Measurements from ENCODE around the gene LINGO3.
"Not testable (repeated sequence)": the region's sequence is repeated elsewhere in the genome, so short reads cannot be mapped to it uniquely, and the experiment has no call there.

LINGO3 gene

DNA sequence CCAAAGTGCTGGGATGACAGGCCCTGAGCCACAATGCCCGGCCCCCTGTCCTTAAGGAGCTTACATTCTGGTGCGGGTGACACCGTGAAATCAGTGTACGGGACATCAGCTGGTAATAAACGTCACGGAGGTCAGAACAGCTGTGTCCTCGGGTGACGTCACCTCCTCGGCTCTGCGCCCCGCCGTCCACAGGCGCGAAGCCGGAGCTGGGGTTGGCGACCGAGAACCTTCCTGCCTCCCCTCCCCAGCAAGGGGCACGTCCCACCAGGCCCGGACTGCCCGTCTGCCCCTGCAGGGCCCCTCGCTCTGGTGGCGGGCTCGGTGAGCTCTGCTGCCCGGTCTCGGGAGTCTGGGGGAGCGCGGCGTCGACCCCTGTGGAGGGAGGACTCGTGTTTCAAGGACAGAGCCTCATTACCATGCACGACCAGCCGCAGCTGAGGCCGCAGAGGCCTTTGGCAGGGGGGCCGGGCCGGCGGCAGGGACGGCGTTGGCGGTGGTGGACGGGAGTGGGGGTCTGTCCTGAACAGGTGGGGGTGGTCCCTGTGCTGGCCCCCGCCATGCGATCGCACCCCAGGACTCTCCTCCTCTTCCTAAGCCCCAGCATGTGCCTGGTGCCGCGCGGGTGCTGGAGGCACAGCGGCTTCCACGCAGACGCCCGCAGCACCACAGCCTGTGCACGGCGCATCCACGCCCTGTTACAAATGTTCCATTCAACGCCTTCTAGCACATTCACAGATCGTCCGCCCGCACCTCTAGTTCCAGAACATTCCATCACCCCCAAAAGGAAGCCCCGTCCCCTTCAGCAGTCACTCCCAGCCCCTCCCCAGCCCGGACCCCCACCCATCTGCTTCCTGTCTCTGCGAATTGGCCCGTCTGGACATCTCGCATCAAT lies 5.4 kb downstream of the LINGO3 start:
- no peak for FAIRE-seq

DNA sequence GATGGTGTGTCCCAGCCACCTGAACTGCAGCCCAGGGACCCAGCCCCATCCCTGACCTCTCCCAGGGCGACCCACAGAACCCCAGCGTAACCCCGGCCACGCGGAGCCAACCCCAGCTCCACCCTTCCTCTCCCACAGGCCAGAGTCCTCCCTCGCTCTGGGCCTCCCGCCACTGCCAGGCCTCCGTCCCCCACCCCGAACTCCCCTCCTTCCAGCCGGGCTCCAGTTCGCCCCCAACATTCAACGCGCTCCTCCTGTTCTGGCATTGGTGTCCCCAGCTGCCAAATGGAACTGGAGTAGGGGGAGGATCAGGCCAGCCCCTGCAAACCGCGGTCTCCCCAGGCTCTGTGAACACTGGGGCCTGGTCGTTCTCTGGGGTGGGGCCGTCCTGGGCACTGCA lies 7.4 kb downstream of the LINGO3 start:
- FAIRE-seq, result no peak

DNA sequence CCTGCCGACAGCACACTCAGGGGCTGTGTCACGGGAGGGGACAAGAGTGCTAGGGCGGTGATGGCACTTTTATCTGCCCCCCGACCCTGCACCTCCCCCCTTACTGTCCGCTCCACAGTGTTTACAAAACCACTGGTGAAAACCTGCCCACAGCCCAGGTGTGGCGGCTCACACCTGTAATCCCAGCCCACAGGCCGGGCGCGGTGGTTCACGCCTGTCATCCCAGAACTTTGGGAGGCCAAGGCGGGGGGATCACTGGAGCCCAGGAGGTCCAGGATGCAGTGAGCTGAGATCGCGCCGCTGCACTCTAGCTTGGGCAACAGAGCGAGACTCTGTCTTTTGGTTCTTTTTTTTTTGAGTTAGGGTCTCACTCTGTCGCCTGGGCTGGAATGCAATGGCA lies 11.8 kb downstream of the LINGO3 start:
- no peak for FAIRE-seq

DNA sequence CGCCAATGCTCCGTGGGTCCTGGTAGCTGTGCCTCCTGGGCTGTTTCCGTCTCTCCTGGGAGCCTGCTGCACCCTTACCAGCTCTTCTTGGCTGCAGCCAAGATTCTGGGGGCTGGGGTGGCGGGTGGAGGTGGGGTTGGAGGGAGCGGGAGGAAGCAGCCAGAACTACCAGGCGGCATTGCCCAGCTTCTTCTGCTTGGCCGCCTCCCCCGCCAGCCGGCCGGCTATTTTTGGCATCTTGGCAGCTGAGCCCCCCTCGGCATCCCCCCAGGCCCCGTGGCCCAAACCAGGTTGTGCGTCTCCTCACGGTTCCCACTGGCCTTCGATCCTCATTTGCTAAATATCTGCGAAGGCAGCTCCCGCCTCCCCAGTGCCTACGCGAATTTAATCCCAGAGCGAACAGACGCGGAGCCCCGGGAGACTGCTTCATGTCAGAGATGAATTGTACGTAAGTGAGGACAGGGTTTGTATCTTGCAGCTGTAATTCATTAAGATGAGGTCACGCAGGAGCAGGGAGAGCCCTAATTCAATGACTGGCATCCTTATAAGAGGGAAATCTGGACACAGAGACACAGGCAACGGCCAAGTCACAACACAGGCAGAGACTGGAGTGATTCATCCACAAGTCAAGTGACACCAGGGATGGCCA lies 13.1 kb downstream of the LINGO3 start:
- FAIRE-seq, result no peak

DNA sequence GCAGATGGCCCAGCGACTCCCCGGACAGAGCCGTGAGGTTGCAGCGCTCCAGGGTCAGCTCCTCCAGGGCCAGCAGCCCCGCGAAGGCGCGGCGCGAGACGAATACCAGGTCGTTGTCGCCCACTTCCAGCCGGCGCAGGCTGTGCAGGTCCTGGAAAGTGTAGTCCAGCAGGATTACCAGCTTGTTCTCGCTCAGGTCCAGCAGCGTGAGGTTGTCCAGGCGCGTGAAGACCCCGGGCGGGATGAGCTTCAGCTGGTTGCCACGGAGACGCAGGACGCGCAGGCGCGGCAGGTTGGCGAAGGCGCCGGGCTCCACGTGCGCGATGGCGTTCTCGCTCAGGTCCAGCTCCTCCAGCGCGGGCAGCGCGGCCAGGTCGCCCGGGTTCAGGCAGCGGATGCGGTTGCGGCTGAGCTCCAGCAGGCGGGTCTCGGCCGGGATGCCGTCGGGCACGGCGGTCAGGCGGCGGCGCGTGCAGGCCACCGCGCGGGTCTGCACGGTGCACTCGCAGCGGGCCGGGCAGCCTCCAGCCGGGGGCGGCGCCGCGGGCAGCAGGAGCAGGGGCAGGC lies 16.7 kb downstream of the LINGO3 start:
- no peak for FAIRE-seq

DNA sequence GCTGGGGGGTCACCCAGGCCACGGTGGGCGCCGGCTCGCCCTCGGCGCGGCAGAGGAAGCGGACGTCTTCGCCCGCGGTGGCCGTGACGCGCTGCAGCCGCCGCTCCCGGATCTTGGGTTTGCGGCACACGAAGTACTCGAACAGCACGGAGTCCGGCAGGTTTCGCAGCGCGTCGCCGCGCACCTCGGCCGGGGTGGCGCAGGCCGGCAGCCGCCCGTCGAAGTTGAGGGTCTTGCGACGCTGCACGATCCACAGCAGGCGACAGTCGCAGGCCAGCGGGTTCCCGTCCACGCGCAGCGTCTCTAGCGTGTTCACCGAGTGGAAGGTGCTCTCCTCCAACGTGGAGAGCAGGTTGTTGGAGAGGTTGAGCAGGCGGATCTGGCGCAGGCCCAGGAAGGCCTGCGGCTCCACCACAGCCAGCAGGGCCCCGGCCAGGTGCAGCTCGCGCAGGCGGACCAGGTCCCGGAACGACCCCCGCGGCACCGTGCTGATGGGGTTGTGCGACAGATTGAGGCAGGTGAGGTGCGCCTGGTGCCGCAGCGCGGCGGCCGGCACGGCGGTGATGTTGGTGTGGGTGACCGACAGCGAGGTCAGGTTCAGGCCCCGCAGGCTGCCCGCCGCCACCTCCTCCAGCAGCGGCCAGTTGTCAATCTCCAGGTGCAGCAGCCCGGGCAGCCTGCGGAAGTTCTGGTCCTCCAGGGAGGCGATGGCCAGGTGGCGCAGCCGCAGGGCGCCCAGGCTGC lies 17.3 kb downstream of the LINGO3 start:
- no peak for FAIRE-seq

DNA sequence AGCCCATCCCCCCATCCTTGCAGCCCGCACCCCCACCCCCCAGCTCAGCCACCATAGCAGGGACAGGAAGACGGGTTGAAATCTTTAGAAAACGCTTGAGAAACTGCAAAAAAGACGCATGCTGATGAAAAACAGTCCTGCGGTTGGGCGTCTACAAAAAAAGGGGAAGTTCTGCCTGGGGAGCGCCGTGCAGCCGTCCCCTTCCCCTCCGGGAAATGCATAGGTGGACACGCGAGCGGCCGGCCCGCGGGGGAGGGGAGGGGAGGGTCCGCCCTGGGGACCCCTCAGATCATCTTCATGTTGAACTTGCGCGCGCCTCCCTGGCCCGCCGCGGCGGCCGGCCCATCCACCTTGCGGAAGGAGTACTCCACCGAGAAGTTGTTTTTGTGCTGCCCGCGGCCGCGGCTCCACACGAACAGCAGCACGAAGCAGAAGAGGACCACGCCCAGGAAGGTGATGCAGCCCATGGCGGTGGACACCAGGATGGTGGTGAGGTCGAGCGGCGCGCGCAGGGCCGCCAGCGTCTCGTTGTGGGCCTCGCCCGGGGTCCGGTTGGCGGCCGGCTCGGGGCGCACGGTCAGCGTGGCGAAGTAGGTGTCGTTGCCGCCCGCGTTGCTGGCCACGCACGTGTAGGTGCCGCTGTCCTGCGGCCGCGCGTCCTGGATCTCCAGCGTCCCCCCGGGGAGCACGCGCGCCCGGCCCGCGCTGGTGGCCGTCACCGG lies 18.1 kb downstream of the LINGO3 start:
- FAIRE-seq, result no peak

DNA sequence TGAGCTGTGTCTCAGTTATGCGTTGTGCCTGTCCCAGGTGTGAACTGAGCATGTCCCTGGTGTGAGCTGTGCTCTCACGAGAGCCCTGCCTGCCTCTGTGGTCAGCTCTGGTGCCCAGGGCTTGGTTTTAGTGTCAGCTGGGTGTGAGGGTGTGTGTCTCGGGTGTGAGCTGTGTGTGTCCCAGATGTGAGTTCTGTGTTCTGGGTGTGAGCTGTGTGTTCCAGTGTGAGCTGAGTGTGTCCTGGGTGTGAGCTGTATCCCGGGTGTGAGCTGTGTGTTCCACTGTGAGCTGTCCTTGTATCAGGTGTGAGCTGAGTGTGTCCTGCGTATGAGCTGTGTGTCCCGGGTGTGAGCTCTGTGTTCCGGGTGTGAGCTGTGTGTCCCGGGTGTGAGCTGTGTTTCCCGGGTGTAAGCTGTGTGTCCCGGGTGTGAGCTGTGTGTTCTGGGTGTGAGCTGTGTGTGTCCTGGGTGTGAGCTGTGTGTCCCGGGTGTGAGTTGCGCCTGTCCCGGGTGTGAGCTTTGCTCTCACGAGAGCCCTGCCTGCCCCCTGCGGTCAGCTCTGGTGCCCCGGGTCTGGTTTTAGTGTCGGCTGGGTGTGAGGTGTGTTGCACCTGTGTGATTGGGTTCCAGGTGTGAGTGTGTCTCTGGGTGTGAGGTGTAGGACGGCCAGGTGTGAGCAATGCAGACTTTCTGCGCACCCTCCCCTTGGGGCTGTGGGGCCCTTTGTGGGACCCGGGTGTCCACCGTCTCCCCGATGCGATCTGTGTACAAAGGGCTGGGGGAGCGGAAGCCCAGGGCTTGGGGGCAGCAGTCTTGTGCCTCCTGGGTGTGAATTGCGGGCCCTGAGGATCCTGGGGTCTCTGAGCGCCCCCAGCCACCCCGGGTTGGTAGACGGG lies 18.9 kb downstream of the LINGO3 start:
- no peak for FAIRE-seq

DNA sequence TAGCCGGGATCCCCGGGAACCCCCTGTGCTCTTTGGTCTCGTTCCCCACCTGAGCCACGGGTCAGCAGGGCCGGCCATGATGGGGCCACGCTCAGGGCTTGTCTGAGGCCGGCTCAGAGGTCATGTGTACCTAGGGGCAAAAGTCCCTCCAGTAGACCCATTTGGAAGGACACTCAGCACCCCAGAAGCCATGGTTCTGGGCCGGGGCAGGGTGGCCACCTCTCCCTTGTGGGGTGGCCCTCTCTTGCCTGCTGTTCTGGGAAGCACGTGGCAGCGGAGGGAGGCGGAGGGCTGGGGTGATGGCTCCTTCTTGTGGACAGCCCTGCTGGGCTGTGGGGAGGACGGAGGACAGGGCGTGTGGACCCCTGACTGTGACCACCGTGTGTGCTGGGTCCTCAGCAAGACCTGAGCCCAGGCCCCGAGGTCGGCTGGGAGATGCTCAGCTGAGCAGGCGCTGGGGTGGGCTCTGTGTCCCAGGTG lies 19.6 kb downstream of the LINGO3 start:
- FAIRE-seq, result no peak

DNA sequence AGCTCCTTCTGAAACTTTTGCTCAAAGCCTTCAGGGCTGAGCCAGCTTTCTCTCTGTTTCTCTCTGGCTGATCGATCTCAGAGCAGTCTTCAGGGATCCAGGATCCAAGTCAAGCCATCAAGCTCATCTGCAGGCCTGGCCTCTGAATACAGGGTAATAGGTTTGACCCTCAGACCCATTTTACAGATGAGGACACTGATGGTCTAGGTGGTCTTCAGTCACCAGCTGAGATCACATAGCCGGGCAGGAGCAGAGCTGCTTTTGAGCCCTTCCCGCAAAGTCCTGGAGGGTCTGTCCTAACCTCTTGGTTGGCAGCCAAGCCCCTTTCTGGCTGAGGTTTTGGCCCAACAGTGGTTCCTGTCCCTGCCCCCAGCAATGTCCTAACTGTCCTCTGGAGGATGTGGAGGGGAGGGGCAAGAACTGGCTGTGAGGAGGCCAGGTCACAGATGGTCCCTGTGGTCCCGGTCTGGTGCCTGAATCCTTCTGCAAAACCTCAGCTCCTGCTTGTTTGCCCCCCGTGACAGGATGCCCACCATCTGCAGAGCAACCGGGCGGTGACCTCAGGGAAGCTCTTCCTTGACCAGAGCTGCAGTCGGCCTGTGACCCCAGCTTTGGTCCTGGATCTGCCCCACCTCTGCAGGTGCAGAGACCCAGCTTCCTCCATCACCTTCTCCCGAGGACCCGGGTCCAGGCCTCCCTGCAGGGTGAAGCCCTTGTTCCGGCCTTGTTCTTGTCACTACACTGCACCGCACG lies 20.2 kb downstream of the LINGO3 start:
- no peak for FAIRE-seq

DNA sequence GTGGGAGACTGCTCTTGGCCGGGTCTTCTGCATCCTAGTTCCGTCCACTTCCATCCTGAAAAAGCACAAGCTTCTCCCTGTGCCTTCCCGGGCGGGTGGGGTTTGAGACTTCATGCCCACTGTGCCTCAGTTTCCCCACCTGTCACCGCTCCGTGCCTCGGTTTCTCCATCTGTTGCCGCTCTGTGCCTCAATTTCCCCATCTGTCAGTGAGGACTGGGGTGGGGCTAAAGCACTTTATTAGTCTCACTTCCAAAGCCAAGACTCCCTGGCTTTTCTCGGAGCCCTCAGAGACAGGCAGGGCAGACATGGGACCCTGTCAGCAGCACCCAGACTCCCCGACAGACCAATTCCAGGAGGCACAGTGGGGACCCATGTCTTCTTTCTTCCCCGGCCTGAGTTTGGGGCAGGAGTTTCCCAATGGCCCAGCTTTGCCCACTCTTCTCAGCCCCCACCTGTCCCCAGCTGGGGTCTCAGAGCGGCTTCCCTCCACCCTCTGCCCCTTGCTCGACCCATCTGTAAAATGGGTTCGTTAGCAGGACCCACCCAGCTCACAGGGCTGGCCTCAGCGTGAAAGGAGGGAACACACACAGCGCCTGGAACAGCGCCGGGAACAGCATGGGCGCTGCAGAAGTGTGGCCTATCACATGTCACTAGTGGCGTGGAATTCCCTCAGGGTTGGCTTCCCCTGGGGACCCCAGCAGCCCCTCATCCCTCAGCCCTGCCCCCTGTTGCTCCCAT lies 21.4 kb downstream of the LINGO3 start:
- no peak for FAIRE-seq

DNA sequence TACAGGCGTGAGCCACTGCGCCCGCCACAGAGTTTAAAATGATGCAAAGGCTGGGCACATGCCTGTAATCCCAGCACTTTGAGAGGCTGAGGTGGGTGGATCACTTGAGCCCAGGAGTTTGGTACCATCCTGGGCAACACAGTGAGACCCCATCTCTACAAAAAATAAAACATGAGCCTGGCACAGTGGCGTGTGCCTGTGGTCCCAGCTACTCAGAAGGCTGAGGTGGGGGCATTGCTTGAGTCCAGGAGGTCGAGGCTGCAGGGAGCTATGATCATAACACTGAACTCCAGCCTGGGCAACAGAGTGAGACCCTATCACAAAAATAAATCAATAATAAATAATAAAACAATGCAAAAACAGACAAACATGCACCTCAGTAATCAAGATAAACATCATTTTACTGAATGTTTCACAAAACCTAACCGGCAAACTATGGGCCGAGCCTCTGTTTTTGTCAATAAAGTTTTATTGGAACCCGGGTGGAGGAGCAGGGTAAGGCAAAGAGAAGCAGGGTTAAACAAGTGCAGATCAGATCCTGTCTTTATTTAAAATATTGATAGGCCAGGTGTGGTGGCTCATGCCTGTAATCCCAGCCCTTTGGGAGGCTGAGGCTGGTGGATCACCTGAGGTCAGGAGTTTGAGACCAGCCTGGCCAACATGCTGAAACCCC lies 24.0 kb downstream of the LINGO3 start:
- FAIRE-seq, result no peak

DNA sequence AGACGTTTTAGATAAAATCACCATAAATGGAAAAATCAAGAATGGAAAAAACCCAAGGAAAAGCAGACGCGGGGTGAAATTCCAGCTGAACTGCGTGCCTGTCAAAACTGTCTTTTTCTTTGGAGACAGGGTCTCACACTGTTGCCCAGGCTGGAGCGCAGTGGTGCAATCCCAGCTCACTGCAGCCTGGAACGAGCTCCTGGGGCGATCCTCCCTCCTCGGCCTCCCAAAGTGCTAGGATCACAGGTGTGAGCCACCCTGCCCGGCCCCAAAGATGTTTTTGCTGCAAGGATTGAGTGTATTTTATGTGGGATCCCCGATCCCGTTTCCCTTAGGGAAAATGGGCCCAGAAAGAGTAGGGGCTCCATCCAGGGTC lies 25.1 kb downstream of the LINGO3 start:
- no peak for FAIRE-seq

DNA sequence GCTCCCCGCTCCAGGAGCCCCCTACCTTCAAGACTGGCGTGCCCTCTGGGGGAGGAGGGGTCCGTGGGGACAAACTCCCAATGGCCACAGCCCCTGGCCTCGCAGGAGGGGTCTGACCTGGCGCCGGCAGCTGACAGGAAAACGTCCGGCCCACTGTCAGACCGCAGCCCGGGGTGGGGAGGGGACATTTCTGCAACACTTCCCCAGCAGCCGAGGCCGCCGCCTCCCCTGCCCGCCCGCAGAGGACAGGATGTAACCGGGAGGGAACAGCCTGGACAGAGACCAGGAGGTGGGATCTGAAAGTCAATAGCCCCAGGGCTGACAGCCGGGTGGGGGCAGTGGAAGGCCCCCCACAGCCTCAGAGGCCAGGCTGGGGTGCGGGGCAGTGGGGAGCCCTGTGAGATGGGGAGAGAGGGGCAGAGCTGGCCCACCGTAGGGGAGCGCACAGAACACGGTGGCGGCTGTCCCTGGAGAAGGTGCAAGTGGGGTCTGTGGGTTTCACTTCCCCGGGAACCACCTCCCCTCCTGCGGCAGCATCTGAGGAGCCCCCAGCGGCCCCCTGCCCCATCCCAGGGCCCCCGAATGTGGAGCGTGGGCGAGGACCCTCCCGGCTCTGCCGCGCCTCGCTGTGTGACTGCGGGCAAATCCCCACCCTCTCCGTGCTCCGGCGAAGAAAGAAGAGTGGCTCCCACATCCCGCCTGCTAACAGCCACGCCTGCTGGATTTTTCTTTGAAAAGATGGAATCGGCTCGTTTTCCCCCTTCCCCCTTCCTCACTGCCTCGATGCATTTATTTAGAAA lies 25.7 kb downstream of the LINGO3 start, which contains the start of gene PEAK3:
PEAK3 (minus strand) TSS at position 114 of the 800 bp plus-strand sequence. CDS start 1,244 bp downstream, outside the sequence.
- no peak for FAIRE-seq

DNA sequence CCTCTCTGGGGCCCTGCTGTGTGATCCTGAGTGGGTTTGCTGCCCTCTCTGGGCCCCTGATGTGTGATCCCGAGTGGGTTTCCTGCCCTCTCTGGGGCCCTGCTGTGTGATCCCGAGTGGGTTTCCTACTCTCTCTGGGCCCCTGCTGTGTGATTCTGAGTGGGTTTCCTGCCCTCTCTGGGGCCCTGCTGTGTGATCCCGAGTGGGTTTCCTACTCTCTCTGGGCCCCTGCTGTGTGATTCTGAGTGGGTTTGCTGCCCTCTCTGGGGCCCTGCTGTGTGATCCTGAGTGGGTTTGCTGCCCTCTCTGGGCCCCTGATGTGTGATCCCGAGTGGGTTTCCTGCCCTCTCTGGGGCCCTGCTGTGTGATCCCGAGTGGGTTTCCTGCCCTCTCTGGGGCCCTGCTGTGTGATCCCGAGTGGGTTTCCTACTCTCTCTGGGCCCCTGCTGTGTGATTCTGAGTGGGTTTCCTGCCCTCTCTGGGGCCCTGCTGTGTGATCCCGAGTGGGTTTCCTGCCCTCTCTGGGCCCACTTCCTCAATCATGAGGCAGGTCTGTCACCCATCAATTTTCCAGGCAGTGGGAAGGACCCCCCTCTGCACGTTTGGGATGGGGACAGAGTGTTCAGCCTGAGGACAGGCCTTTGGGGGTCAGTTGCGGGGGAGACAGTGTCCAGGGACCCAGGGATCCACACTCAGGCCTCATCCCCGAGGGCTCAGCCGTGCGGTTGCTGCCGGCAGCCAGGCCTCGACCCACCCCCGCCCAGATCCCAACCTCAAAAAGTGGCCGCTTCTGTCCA lies 26.5 kb downstream of the LINGO3 start:
- FAIRE-seq, result not testable (repeated sequence)

DNA sequence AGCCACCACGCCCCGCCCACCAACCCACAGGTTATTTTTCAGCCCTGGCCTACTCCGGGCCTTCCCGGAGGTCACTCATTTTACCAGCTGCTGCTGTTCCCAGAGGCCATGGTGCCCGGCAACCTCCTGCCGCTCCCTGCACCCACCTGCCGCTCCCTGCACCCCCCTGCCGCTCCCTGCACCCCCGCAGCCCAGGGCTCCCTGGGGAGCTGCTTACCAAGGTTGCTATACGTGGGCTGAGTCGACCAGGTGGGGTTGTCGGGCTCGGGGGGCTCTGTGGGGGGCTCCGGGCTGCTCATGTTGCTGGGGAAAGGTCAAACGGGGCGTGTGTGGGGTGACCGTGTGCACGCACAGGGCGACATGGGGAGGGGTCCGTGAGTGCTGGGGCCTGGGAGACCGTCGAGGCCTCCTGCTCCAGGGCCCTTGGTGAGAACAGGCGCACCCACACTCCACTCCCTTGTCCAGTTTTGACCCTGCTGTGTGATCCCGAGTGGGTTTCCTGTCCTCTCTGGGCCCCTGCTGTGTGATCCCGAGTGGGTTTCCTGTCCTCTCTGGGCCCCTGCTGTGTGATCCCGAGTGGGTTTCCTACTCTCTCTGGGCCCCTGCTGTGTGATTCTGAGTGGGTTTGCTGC lies 27.2 kb downstream of the LINGO3 start:
- FAIRE-seq, result no peak
